CD4-positive, alpha-beta T cell treated with Interleukin-6 at 100 ng/mL for 8 hours (primary cell): ENCODE measurements around the gene QPRT.
"Not testable (repeated sequence)": the region's sequence is repeated elsewhere in the genome, so short reads cannot be mapped to it uniquely, and the experiment has no call there.

Experiments
- DNase-seq: peaks from one replicate; pipeline ENCODE4 v3.0.0-alpha.2; 2020; ENCODE audit warnings: mixed read lengths, low spot score

The QPRT gene

DNA sequence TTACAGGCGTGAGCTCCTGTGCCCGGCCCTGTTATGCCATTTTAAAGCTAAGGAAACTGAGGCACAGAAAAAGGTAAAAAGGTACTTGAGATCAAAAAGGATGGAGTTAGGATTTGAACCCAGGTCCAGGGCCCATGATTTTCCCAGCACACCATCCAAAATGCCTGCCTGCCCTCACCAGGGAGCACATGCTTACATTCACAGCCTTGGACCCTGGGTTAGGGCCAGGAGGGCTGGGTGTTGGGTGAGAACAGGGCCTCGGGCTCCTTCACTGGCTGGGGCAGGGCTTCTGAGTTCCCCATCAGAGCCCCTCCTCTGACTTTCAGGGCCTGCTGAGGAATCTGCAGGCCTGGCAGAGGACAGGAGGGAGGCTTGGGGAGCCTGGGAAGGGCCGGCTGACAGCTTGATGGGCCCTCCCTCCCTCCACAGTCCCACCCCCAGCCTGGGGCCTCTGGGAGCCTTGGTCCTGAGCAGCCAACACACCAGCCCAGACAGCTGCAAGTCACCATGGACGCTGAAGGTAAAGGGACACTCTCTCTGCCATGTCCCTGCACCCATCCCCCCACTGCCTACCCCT is at the start of gene QPRT:
TSS of gene QPRT (plus strand) at position 490 of the 577 bp plus-strand sequence. CDS start at position 508, 18 bp downstream.
- DNase-seq = no peak

DNA sequence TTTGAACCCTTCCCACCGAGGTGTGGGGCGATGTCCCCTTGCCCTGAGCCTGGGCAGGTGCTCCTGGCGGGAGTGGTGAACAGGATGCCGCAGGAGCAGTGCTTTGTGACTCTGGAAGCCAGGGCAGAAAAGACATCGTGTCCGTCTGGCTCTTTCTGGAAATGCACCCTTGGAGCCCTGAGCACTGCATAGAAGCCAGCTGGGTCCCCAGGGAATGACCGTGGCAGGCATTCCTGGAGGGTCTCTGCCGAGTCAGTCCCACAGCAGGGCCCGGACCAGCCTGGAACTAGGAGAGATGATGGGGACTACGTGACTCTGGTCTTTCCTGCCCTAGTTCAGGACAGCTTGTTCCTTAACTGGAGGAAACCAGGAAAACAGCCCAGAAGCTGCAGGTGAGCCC is 49.7 kb upstream of the QPRT start:
- DNase-seq = not testable (repeated sequence)

DNA sequence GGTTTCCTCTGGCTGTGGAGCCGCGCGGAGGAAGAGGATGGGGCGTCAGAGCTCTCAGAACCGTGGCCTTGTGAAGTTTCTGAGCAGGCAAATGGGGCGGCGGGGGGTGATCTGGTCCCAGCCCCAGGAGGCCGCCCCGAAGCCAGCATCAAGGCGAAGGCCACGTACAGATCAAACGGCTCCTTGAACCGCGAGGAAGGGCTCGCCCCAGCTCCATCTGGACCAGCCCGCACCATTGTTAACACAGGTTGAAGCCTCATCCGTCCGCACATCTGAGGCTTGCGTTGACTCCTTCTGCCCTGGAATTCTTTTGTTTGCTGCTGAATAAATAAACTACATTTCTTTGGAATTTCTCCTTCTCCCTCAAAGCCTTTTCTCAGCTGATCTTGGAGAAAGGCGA is 47.3 kb upstream of the QPRT start:
- not testable (repeated sequence) for DNase-seq

DNA sequence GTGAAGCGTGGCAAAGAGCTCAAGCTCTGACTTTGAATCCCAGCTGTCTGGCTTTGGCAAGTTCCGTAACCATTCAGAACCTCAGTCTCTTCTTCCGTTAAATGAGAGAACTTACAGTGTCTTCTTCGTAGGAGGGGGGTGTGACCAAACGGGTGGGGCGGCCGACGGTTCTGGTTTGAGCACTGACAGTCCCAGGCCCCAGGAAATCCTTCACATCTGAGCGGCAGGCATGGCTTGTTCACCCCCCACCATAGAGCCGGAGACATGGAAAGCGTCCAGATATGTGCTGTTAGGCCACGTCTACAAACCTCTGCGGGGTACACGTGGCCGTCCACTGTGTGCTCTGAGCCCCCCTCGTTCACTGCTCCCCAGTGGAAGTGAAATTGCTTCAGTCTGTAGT is 43.1 kb upstream of the QPRT start:
- not testable (repeated sequence) for DNase-seq

DNA sequence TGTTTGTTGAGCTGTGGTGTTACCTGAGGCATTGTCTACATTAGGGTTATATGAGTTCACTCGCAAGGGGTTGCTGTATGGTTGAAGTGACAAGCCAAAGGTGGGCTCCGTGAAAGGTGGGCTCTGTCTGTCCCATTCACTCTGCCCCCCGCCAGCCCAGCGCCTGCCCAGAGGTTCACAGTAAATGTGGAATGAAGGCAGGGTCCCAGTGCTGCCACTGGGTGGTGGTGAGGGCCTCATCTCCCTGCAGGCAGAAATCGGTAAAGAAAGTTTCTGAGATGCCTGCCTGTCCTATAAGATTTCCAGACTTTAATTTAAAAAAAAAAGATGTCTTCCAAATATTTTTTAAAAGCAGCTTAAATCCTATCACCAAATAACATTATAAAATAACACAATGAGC is 42.6 kb upstream of the QPRT start:
- not testable (repeated sequence) for DNase-seq

DNA sequence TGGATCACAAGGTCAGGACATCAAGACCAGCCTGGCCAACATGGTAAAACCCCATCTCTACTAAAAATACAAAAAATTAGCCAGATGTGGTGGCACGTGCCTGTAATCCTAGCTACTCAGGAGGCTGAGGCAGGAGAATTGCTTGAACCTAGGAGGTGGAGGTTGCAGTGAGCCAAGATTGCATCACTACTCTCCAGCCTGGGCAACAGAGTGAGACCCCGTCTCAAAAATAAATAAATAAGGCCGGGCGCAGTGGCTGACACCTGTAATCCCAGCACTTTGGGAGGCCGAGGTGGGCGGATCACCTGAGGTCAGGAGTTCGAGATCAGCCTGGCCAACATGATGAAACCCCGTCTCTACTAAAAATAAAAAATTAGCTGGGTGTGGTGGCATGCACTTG is 40.2 kb upstream of the QPRT start:
- not testable (repeated sequence) for DNase-seq

DNA sequence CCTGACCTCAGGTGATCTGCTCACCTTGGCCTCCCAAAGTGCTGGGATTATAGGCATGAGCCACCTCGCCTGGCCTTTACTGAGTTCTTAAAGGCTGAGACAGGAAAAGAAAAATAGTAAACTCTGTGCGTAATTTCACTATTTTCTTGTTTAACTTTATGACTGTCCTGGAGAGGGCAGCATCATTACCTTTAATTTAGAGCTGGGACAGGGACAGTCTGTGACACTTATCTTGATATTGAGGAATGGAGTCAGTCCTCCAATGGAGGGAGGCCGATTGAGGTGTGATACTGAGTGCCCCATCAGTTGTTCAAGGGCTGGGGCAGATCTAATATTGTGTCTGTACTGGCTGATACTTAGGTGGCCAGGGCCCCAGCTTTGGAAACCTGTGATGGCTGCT is 37.4 kb upstream of the QPRT start:
- DNase-seq = peak; percentile 27

DNA sequence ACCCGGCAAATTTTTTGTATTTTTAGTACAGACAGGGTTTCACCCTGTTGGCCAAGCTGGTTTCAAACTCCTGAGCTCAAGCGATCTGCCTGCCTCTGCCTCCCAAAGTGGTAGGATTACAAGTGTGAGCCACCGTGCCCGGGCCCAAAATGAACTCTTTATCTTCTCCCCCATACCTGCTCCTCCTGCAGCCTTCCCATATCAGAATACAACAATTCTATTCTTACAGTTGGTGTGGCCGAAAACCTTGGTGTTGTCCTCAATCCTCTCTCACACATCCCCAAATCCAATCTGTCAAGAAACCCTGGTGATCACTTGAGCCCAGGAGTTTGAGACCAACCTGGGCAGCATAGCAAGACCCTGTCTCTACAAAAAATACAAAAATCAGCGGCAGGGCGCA is 35.4 kb upstream of the QPRT start:
- DNase-seq = no peak

DNA sequence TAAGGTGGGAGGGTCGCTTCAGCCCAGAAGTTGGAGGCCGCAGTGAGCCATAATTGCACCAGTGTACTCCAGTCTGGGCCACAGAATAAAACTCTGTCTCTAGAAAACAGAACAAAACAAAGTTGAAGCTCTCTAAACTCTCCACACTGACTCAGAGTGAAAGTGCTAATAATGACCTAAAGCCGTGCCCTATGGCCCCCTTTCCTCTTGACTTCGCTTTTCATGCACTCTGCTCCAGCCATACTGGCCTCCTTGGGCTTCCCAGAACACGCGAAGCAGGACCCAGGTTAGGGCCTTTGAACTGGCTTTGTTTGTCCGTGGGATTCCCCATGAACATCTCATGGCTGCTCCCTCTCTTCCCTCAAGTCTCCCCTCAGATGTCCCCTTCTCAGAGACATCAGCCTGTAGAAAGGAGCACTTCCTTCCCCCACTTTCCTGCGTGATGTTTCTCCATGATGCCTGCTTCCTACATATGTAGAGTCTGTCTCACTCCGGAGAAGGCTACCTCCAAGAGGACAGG is 34.6 kb upstream of the QPRT start:
- no peak for DNase-seq

DNA sequence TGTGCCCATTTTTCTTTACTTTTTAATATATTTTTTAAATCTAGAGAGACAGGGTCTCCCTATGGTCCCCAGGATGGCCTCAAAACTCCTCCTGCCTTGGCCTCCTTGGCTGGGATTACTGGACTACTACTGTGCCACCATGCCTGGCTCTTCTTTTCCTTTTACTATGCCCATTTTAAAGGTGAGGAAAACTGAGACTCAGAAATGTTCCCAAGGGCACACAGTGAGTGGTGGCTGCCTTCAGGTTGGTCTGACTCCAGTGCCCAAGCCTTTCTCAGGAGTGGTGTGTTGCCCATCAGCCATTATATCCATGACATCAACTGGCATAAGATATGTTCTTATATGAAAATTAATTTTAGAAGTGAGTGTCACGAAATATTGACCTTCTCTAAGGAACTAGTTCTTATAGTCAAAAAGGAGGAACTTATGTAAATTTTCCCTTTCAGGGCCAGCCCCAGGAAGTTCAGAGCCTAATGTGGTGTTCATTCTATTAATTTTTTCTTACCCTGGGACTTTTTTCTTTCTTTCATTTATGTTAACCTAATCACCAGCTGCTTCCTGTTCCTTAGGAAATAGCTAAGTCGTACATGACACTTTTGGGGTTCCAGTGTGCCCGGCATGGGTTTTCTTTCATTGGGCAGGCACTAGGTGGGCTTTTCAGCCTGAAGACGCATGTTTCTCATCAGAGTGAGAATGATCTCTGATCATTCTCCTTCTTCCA is 33.8 kb upstream of the QPRT start:
- DNase-seq = no peak

DNA sequence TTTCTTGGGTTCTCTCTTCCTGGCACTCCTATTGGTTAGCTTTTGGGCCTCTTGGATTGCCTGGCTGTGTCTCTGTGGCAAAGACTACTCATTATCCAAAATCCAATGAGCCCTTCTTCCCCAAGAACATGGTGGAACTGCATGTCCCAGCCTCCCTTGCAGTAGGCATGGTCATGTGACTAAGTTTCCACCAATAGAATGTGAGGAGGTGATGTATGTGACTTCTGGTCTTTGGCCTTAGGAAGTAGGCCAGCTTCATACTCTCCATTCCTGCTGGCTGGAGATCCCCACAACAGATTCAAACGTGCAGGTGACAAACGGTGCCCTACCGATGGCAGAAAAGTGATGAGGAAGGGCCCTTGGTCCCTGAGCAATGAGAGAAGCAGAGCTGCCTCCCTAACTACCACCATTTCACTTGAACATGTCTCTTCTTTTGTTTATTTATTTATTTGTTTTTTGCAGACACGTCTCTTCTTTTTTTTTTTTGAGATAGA is 33.2 kb upstream of the QPRT start:
- DNase-seq = no peak

DNA sequence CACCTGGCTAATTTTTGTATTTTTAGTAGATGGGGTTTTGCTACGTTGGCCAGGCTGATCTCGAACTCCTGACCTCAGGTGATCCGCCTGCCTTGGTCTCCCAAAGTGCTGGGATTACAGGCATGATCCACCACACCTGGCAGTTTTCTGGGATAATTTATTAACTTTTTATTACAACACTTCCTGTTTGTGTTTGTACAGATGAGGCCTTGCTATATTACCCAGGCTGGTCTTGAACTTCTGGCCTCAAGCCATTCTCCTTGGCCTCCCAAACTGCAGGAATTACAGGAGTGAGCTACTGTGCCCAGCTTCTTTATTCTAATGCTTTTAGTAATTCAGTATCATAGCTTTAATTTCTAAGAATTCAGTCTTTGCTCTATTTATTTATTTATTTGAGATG is 32.0 kb upstream of the QPRT start:
- no peak for DNase-seq

DNA sequence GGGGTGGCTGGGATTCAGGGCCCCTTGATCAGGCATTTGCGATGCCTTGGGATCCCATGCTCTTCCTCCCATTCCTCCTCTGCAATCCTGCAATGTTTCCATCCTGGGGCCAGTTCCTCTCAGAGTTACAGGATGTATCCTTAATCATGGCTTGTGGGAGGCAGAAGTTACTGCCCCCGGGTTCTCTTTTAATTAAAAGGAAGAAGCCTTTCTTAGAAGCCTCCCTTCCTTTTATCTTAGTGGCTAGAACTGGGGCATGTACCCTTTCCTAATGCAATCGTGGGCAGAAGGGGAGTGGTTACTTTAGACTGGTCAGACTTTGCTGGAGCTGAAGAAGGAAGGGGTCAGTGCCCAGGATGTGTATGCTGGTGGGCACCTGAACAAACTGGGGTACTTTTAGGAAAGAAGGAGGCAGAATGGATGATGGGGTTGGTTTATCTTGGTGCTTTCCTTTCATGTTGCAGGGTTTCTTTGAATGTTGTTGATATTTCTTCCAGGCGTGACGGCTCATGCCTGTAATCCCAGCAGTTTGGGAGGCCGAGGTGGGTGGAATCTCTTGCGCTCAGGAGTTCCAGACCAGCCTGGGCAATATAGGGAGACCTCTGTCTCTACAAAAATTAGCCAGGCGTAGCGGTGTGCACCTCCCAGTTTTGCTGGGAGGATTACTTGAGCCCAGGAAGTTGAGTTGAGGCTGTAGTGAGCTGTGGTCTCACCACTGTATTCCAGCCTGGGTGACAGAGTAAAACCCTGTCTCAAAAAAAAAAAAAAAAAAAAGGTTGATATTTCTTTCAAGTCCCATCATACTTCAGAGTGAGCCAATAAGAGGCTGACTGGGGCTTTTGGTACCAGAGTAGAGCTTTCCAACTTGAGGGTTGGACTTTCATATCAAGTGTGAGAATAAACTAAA is 29.1 kb upstream of the QPRT start:
- no peak for DNase-seq

DNA sequence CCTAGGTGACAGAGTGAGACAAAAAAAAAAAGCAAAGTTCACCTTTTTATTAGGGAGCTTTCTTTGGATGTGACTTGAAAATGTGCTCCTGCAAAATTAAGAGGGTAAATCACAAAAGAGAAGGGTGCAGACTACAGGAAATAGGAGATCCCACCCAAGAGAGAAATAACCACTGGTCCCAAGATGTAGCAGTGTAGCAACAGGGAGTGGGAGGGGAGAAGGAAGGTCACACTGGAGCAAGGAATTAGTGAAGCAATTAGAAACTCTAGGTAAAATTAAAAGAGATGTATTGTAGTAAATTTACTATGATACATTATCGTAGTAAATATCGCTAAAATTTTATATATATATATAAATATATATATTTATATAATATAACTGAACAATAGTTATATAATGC is 28.2 kb upstream of the QPRT start:
- no peak for DNase-seq

DNA sequence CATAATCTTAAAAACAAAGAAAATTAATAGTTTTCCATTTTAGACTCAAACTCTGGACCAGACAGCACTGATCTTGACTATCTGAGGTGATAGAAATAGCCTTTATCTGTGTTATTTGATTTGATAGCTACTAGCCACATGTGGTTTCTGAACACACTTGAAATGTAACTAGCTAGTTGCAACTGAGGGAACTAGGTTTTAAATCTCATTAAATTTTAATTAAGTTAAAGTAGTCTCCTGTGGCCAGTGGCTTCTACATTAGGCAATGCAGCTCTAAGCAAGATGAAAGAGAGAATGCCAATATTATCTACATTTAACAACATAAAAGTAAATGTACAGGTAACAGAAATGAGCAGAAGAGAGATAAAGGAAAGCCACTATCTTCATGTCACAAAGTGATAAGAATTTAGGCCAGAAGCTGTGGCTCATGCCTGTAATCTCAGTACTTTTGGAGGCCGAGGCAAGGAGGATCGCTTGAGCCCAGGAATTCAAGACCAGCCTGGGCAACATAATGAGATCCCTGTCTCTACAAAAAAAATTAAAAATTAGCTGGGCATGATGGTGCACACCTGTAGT is 27.1 kb upstream of the QPRT start:
- DNase-seq = no peak

DNA sequence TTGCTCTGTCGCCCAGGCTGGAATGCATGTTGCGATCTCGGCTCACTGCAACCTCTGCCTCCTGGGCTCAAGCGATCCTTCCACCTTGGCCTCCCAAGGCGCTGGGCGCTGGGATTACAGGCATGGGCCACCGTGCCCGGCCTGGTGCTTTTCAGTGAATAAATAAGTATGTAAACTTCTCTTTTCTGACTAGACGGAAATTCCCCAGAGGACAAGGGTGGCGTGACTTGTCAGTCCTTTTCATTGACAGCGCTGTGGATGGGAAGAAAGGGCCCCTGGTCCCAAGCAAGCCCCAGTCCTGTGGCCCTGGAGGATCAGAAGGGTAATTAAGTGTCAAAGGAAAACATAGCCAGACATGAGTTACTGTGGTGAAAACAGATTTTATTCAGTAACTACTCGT is 25.5 kb upstream of the QPRT start:
- DNase-seq = no peak

DNA sequence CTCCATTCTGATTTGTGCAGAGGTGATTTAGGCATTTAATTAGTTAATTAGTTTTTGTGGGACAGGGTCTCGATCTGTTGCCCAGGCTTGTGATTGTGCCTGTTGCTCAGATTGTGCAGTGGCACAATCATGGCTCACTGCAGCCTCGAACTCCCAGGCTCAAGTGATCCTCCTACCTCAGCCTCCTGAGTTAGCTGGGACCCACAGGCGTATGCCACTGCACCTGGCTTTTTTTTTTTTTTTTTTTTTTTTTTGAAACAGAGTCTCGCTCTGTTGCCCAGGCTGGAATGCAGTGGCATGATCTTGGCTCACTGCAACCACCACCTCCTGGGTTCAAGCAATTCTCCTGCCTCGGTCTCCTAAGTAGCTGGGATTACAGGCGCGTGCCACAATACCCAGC is 25.1 kb upstream of the QPRT start:
- DNase-seq = not testable (repeated sequence)

DNA sequence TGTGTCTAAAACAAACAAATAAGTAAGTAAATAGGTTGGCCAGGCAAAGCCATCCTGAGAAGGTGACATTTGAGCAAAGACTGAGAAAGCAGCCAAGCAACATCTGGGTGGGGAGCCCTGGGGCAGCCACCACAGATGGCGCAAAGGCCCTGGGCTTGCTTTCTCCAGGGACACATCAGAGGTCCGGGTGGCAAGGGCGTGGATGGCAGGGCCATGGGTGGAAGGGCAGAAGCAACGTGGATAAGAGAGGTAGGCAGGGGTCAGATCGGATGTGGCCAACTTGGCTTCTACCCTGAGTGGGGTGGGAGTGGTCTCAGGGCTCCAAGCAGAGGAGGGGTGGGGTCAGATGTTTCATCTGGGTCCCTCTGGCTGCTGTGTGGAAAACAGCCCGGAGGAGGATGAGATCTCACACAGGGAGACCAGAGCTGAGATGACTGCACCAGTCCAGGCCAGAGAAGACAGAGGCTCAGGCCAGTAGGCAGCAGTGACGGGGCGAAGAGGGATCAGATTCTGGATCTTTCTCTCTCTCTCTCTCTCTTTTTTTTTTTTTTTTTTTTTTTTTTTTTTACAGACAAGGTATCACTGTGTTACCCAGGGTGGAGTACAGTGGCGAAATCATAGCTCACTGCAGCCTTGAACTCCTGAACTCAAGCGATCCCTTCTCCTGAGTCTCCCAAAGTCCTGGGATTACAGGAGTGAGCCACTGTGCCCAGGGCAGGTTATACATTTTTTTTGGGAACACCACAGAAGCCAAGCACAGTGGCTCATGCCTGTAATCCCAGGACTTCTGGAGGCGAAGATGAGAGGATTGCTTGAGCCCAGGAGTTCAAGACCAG is 22.1 kb upstream of the QPRT start:
- no peak for DNase-seq

DNA sequence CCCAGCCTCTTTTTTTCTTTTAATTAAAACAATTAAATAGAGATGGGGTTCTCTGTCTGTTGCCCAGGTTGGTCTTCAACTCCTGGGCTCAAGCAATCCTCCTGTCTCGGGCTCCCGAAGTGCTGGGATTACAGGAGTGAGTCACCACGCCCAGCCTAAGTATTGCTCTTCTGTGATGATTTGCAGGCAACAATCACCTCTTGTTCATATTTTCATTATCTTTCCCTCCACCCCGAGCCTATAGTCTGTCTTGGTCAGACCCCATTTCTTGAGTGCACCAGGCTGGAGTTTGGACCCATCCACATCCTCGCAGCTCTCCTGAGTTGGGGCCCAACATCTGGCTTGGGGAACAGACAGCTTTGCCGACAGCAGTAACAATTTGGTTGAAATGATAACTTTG is 20.3 kb upstream of the QPRT start:
- DNase-seq = no peak

DNA sequence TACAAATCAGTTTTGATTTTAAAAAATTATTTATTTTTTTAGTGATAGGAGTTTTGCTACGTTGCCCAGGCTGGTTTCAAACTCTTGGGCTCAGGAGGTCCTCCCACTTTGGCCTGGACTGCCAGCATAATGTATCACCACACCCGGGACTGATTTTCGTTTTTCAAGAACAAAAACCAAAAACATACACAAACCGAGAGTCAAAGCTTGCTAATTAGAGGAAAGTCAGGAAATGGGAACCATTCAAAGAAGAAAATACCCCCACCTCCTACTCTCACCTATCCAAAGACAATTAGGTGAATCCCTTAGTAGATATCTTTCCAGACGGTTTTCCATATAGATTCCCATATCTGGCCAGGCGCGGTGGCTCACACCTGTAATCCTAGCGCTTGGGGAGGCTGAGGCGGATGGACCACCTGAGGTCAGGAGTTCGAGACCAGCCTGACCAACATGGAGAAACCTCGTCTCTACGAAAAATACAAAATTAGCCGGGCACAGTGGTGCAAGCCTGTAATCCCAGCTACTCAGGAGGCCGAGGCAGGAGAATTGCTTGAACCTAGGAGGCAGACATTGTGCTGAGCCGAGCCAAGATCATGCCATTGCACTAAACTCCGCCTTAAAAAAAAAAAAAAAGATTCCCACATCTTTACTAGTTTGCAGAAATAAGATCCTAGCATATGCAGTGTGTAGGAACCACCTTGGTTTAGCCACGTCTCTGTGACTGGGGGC is 16.8 kb upstream of the QPRT start:
- no peak for DNase-seq

DNA sequence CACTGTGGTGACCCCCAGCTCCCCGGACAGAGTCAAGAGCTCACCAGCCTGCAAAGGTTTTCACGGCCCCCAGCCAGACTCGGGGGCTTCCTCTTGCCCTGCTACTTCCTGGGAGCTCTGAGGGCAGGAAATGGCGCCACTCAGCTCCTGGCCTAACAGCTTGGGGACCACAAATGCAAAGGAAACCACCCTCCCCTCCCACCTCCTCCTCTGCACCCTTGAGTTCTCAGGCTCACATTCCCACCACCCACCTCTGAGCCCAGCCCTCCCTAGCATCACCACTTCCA is 16.3 kb upstream of the QPRT start:
- peak; percentile 47 for DNase-seq
